Measurements from ENCODE around the gene EOLA1. TPM values are rescaled to one million over a fixed set of nuclear protein-coding genes. Genes with fewer than 3 reads are reported as not detected.
A peak's percentile ranks its signal among the peaks of the same experiment; 100 is the strongest.
"Not testable (repeated sequence)": the region's sequence is repeated elsewhere in the genome, so short reads cannot be mapped to it uniquely, and the experiment has no call there.

The EOLA1 gene
- polyA plus RNA-seq, 3 donors: 18.9 to 23.3 (median 21.8) TPM

DNA sequence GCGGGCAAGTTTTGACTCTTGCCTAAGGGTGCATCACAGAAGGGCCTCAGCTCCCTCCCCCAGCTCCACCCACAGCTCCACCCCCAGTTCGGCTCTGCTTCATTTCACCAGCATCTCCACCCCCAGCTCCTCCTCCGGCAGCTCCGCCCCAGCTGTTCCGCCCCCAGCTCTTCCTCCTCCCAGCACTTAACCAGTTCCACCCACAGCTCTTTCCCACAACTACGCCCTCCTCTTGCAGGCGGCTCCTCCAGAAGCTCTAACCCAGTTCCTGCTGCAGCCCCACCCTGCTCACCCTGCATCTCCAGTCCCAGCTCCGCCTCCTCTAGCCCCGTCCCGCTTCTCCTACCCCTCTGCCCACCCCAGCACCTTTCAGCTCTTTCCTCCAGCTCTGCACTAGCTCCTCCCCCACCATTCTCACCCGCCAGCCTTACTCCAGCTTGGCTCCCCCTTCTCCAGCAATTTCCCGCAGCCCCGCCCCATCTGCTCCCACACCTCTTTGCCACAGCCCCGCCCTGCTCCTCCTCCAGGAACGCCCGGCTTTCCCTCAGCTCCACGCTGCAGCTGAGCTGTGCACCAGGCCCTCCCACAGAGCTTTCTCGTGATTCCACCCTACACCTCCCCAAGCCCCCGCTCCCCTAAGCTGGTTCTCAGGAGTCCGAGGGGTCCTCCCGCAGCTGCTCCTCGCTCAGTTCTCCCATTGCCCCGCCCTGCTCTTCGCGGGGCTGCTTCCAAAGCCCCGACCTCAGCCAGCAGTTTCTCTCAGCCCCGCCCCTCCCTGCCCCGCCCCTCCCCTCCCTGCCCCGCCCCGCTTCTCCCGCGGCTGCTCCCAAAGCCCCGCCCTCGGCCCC is 1.3 kb upstream of the EOLA1 start:
- DNase-seq: peak; percentile 88

DNA sequence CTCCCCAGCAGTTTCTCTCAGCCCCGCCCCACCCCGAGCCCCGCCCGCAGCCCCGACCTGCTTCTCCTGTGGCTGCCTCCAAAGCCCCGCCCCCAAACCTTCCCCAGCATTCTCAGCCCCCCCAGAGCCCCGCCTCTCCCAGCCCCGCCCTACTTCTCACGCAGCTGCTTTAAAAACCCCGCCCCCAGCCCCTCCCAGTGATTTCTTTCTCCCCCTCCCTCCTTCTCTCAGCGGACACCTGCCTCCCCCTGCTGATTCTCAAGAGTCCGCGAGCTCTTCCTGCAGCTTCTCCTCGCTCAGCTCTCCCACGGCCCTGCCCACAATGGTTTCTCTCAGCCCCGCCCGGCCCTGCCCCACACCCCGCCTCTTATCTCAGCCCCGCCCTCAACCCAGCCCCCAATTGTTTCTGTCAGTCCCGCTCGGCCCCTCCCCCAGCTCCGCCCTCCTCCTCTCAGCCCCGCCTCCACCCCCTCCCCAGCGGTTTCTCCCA is 636 bp upstream of the EOLA1 start:
- DNase-seq: peak; percentile 88

GRCh38 chrX:149541521-149542047 is 772 bp downstream of the EOLA1 start:
- DNase-seq: no peak

DNA sequence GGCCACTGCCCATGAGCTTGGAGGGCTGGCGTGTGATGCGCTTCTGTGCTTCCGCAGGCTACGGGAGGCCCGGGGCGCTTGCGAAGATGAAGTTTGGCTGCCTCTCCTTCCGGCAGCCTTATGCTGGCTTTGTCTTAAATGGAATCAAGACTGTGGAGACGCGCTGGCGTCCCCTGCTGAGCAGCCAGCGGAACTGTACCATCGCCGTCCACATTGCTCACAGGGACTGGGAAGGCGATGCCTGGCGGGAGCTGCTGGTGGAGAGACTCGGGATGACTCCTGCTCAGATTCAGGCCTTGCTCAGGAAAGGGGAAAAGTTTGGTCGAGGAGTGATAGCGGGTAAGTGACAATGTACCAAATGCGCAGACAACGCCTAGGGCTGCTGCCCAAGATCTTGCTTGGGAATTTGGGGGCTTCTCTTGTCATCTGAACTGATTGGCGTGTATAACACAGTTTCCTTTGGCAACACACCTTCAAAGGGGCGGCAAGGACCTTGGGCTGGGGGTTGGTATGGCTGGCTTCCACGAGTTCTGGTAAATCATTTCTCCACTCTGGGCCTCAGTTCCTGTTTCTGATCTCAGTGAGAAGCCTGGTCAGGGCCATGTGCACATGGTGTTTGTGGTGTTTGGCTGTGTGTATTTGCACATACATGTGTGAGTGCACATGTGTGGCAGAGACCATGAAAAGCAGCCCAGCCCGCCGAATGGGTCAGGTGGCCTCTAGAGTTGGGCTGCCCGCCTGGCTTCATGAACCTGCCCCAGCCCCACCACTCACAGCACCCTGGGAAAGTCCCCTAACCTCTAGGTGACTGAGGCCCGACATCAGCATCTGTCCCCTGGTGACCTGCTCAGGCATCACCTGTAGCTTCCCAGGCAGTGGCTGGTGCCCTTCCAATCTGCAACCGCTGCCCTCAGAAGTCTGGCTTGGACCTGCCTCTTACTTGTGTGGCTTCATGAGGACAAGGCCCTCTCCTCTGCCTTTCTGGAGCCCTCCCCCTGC is 5.0 kb downstream of the EOLA1 start:
- not testable (repeated sequence) for DNase-seq

DNA sequence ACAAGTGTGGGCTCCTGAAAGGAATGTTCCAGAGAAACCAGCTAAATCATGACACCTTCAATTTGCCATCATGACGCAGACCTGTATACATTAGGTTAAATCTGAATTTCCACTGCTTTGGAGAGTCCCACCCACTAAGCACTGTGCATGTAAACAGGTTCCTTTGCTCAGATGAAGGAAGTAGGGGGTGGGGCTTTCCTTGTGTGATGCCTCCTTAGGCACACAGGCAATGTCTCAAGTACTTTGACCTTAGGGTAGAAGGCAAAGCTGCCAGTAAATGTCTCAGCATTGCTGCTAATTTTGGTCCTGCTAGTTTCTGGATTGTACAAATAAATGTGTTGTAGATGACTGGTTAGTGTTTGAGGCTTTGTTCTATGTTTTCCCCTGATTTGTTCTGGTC is 6.2 kb downstream of the EOLA1 start:
- not testable (repeated sequence) for DNase-seq

- not testable (repeated sequence) for DNase-seq
Observed at GRCh38 chrX:149547782-149548181, 7.0 kb downstream of the EOLA1 start.

- not testable (repeated sequence) for DNase-seq
Observed at GRCh38 chrX:149549701-149550100, 8.9 kb downstream of the EOLA1 start, which contains the start of gene HSFX3. Gene HSFX3 (minus strand): TSS chrX:149549924. CDS start chrX:149549852, 72 bp downstream.

DNA sequence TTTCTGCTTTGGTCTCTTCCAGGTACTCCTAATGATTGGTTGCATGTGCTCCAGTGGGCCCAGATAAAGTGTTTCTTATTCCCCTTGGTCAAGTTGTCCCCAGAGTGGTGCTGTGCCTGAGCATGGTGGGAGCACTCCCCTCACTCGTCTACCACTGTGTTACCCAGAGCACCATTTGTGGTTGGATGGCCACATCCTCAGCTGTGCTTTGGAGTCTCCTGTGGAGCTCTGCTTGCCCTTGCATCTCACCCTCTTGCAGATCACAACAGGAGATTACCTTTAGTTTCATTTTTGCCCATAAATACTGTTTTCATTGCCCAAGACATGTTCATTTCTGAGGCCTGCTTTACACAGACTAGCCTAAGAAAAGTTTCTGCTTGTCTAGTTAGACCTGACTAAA is 9.6 kb downstream of the EOLA1 start:
- DNase-seq: not testable (repeated sequence)

- not testable (repeated sequence) for DNase-seq
Observed at GRCh38 chrX:149551245-149551938, 10.6 kb downstream of the EOLA1 start.

DNA sequence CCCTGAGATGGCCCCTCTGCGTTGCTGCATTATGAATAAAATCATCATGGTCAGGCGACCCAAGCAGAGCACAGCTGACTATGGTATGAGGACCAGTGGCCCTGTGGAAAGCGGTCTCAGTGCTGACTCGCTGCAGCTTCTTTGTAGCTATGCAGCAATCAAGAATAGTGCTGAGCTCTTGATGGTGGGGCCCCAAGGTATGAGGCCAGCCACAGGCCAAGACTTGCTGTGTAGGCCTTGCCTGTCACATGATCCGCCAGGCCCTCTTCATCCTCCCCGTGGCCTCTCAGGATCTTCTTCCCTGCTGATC is 11.1 kb downstream of the EOLA1 start:
- not testable (repeated sequence) for DNase-seq

DNA sequence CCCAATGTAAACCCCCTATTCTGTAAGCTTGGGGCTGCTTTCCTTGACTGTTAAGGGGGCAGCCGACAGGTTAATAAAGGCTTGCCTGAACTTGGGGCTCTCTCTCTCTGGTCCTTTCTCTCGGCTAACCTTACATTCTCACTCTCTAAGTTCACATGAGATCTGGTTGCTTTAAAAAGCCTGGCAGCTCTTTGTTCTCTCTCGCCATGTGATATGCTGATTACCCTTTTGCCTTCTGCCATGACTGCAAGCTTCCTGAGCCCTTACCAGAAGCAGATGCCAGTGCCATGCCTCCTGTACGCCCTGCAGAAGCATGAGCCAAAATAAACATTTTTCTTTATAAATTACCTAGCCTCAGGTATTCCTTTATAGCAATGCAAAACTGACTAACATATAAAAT is 14.4 kb downstream of the EOLA1 start:
- DNase-seq: not testable (repeated sequence)

- no peak for DNase-seq
Observed at GRCh38 chrX:149563359-149563758, 22.5 kb downstream of the EOLA1 start.

GRCh38 chrX:149567621-149568417 is 27.0 kb downstream of the EOLA1 start:
- DNase-seq: no peak

DNA sequence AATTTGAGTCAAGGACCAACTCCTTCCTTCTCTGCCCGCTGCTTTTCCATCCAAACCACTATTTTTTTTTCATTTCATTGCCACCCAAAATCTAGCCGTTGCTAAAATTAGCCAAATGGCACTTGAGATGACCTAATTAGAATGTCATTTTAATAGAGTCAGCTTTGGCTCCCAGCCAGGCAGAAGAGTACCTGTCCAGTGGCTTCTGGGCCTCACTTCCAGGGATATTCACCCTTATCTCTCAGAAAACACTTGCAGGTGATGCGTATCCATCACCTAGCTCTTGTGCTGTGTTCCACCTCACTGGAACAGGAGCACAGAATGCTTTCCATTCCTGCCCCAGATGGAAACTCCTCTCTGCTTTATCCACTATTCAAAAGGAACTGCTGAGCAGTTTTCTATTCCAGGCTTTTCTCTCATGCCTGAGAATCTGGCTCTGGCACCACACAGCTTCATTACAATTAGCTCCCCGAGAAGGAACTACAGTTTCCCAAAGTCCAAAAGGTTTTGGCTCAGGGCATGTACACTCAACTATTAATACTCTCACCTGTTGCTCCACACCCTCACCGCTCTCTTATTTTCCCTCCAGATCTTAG is 28.0 kb downstream of the EOLA1 start:
- DNase-seq: no peak

- DNase-seq: no peak
Observed at GRCh38 chrX:149569770-149570169, 29.0 kb downstream of the EOLA1 start.

DNA sequence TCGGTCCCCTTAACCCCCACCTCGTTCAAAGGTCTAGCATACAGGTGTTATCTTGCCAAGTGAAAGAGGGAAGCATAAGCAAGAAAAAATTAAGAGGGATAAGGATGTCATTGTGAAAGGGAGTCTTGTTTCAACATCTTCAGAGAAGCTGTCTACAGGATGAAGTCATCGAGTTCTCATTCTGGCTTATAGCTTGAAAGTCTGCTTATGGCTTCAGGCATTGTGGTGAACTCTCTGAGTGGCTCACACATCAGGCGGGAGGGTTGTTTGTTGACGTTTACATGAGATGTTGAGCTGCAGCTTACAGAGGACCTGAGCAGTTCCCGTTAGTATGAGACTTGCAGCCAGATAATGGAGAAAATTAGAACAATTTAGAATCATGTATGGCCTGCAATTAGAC is 29.9 kb downstream of the EOLA1 start:
- no peak for DNase-seq

DNA sequence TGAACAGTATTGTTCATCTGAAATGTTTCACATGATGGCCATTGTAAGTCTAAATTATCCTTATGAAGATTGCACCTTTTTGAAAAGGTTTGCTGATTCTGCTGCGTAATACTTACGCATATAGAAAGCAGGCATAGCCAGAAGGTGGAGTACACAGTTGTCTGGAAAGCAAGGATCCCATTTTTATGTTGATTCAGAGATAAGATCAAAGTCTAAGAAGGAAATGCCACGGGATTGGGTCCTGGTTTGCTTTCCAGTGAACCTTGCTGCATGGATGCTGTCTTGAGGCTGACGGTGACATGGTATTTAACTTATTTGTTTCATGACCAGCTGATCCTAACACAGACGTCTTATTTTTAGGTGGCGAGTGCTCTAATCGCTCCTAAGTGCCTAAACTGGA is 31.0 kb downstream of the EOLA1 start:
- DNase-seq: no peak

- no peak for DNase-seq
Observed at GRCh38 chrX:149572743-149573142, 31.9 kb downstream of the EOLA1 start.

DNA sequence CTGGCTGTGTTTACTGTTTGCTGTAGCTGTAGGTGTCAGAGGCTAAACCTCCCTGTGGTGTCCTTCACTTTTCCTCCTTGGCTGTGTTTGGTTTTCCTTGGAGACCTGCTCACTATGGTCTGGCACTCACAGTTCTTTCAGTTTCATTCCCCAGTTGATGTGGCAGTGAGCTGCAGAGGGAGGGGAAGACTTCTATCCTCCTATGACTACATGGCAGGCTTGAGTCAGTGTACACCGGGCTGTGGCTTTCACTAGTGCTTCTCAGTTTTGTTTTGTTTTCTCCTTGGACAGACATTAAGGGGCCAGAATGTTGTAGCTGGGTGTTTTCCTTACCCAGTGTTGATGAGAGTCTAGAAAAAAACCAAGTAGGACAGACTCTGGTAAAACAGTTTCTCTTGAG is 32.6 kb downstream of the EOLA1 start:
- DNase-seq: not testable (repeated sequence)

GRCh38 chrX:149585631-149586030 is 44.8 kb downstream of the EOLA1 start:
- not testable (repeated sequence) for DNase-seq
